ENCODE data around the gene C2orf78.

Gene C2orf78

DNA sequence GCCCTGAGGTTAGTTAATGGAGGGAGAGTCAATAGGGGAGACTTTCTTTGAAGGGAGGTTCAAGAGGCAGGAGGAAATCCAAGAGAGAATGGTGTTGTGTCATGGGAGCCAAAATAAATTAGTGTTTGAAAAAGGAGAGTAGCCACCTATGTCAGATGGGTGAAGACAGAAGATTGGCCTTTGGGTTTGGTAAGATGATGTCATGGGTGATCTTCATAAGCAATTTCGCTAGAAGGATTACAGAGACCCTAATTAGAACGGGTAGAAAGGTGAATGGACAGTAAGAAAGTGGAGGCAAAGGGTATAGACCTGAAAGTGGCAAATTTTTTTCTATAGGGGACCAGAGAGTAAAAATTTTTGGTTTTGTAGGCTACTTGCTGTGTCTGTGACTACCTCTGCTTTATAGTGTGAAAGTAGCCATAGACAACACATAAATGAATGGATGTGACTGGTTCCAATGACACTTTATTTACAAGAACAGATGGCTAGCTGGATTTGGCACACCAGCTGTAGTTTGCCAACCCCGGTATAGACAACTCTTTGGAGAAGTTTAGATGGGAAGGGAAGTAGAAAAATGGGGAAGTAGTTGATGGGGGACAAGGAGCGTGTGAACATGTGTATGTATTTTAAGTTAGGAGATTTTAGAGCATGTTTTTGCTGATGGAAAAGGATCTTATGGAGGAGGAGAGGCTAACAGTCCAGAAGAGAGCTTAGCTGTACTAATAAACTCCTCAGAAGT lies 54.0 kb downstream of the C2orf78 start:
- no peak for DNase-seq (ENCODE audit: low read depth)

- no peak for DNase-seq (ENCODE audit: low read depth)
Measured at GRCh38 chr2:73838889-73839534, 55.0 kb downstream of the C2orf78 start.

- no peak for DNase-seq (ENCODE audit: low read depth)
Measured at GRCh38 chr2:73839653-73840411, 55.8 kb downstream of the C2orf78 start.

DNA sequence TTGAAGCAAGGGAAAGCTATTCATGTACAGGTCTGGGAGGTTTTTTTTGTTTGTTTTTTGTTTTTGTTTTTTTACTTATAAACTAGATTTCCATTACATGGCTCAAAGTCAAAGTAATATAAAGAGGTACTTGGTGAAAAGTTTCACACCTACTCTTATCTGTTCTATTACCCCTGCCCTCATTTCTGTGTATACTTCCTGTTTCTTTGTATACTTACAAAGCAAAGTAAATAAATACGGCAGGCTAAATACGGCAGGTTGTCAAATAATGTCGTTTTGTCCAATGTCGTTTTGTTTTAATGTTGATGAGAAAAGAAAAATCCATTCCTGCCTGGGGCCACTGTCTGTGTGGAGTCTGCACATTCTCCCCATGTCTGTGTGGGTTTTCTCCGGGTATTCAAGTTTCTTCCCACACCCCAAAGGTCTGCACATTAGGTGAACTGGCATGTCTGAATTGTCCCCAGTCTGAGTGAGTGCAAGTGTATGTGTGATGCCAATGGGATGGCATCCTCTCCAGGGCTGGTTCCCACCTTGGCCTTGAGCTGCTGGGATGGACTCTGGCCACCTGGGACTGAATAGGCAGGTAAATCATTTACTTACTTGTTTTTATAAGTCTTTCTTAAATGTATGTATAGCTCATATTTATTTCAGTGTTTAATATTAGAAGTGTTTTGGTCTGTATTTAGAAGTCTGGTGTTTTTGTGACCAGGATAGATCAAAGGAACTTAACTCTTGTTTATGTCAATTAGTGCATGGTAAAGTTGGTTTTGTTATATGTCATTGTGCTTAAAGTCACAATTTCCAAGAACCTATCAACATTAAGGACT lies 58.1 kb downstream of the C2orf78 start:
- DNase-seq (ENCODE audit: low read depth) = no peak

DNA sequence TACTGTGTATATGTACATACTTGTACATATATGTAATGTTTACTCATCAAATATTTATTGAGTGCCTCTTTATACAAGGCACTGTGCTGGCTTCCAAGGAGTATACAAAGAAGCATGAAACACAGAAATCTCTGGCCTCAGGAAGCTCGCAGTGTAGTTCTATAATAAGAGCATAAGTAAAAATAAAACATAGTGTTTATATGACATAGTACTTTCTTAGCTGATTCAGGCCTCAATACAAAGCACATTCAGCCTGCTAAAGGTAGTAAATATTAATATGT lies 58.7 kb downstream of the C2orf78 start:
- no peak for DNase-seq (ENCODE audit: low read depth)

- DNase-seq (ENCODE audit: low read depth) = no peak
Measured at GRCh38 chr2:73844087-73844486, 60.1 kb downstream of the C2orf78 start.

- no peak for DNase-seq (ENCODE audit: low read depth)
Measured at GRCh38 chr2:73850009-73850408, 66.0 kb downstream of the C2orf78 start.

DNA sequence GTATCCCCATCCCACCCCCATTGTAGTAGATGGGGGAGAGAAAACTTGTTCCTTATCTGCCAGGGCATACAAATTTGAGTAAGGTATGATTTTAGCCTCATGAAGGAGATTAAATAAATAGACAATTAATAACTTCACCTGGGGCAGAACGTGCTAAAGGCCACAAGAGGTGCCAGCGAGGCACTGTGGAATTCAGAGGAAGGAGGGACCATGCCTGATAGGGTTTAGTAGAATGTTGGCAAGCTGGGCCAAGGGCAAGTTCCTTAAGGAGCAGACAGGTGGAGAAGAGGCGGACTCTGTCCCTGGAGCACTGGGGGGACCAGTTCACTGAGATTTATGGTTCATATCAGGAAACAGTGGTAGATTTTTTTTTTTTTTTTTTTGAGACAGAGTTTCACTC lies 67.3 kb downstream of the C2orf78 start:
- no peak for DNase-seq (ENCODE audit: low read depth)

GRCh38 chr2:73852020-73852419 lies 68.0 kb downstream of the C2orf78 start:
- no peak for DNase-seq (ENCODE audit: low read depth)

DNA sequence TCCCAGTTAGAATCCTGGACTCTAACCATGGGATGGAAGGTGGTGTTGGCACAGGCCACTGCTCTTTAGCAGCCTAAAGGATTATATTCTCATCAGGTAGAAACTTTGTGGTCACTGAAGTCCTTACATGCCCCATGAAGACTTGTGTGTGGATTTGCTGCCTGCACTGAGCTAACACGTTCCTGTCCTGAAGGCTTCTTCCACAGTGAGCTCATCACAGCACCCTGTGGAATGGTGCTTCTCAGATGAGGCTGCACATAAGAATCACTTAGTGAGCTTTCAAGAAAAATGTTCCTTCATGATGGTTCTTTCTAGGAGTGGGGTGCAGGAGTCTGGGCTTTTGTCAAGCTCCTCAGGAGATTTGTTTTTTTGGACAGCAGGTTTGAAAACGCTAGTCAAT lies 71.5 kb downstream of the C2orf78 start:
- DNase-seq (ENCODE audit: low read depth) = no peak

DNA sequence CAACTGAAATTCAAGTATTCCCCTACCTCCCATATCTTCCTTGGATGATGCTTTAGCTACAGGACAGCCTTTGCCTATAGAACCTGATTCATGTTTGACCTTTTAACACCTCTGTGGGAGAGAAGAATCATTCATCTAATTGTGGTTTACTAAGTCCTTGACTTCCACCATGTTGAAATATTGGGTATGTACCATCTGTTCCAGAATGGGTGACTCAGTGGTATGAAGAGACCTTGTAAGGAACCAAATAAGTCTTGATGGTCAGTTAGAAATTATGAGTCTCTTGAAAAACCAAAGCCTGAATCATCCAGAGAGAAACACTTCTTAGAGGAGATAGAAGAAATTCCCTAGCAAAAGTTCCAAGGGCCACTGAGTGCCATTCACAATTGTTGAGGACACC lies 72.2 kb downstream of the C2orf78 start:
- DNase-seq (ENCODE audit: low read depth) = no peak

DNA sequence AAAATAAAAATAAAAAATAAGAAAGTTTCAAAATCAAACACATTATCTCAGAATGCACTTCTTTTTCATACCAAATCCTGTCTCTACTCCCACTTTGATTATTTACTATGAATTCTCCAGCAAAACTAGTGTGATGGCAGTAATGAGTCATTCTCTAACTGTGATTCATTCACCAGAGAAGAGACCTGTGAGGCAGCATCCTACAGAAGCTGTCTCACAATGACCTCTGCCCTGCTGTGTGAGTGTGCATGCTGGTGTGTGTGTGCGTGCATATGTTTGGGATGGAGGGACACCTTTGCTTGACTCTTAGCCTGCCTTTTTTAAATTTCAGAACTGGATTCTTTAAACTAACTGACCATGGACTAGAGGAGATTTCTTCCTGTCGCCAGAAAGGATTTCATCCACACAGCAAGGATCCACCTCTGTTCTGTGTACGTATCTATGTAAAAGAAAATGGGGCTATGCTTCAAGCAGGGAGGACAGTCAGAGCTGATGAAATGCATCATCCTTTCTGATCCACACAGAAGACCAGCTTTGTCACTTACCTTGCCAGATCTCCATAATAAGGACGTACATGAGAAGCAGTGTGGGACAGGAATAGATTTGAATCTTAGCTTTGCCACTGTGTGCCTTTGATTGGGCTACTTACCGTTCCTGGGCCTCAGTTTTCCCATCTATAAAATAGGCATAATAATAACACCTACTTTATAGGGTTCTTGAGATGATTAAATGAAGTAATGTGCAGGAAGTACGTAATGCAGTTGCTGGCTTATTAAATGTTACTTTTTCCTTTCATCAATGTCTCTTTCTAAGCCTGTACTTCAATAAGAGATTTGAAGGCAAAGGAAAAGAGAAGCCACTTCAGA lies 76.0 kb downstream of the C2orf78 start:
- no peak for DNase-seq (ENCODE audit: low read depth)

DNA sequence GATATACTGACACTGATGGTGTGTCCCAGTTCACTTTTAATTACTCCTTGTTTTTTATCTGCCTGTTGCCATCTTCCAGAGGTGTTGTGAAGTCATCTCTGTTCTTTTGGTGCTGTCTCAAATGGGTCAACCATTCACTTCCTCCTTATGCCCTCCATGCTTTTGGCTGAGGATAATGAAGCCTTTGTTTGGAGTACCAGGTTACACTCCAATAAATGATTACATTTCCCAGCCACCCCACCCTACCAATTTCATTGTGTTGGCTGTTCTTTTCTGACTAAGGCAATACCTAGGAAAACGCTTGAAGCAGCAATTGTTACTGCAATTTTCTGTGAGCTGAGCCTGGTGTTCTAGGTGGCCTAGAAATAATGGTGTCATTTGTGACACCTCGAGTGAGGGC lies 79.0 kb downstream of the C2orf78 start:
- DNase-seq (ENCODE audit: low read depth) = no peak

All from stimulated activated CD8-positive, alpha-beta memory T cell treated with anti-CD3 and anti-CD28 coated beads, Interleukin-12 subunit alpha, Interleukin-12 subunit beta, amount 100 ng/mL, for 4 hours (primary cell).